GM13976 (cell line): ENCODE data around the gene FHL1.

Source experiments
- DNase-seq: peaks from one replicate; pipeline ENCODE4 v3.0.0; 2012; ENCODE audit warnings: low spot score
- in situ Hi-C: fragments of 300-500 bp; cut with MboI; formaldehyde crosslinking; loops from one replicate; pipeline ENCODE4 v1.12.0; 2022; ENCODE audit warnings: low sequenced_read_pairs, mixed read lengths, inconsistent platforms; ENCODE audit not compliant: unreplicated experiment
- TF ChIP-seq, protein P1 (sequence below): IDR thresholded peaks from 2 replicates; pipeline ENCODE4 v1.5.1; 2012; ENCODE audit warnings: borderline replicate concordance, mild to moderate bottlenecking; ENCODE audit not compliant: insufficient read depth; ENCODE audit errors: extremely low read depth, missing control alignments, control extremely low read depth

Gene FHL1

DNA sequence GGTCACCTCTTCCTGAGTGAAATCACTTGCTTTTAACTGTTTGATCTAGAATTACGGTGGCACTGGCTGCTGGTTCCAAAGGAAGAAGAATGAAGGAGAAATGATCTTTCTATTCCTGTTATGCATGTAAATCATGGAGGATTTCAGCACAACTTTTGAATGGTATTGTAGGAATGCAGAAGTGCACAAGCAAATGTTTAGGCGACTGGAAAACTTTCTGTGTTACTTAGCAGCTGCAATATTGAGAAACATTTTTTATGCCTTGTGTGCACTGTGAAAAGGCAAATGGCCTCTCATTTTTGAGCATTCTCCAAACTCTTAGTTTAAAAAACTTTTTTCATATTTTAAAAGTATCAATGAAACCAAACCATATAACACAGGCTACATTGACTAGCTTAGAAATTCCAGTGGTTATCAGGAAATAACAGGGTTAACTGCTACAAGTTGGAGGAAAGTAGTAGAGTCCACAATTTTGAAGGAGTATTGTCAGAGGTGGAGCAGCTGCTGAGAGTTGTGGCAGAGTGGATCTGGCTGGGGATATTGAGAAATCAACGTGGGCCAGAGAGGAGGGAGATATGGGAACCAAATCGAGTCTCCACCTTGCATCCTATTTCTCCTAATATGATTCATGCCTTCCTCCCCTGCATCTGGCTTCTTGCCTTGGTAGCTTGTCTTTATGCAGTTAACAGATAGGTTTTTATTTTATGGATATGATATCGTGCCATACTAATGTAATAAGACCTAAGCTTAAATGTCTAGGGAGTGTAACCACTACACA is 32.0 kb upstream of the FHL1 start:
- DNase-seq, result no peak

DNA sequence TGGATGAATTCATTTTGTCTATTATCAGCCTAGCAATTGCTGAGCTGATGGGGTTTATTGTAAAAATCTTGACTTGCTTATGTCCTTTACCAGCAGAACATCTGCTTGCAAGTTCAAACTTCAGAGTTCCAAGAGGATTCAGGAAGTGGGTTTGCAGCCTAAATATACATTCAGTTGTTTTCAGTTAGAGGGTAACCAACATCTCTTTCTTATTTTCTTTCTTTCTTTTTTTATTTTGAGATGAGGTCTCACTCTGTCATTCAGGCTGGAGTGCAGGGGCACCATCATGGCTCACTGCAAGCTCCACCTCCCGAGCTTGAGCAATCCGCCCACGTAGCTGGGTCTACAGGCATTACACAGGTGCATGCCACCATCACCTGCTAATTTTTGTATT is 31.4 kb upstream of the FHL1 start:
- in situ Hi-C loops, result no loop called here
- DNase-seq, result no peak
- TF ChIP-seq, protein P1, sequence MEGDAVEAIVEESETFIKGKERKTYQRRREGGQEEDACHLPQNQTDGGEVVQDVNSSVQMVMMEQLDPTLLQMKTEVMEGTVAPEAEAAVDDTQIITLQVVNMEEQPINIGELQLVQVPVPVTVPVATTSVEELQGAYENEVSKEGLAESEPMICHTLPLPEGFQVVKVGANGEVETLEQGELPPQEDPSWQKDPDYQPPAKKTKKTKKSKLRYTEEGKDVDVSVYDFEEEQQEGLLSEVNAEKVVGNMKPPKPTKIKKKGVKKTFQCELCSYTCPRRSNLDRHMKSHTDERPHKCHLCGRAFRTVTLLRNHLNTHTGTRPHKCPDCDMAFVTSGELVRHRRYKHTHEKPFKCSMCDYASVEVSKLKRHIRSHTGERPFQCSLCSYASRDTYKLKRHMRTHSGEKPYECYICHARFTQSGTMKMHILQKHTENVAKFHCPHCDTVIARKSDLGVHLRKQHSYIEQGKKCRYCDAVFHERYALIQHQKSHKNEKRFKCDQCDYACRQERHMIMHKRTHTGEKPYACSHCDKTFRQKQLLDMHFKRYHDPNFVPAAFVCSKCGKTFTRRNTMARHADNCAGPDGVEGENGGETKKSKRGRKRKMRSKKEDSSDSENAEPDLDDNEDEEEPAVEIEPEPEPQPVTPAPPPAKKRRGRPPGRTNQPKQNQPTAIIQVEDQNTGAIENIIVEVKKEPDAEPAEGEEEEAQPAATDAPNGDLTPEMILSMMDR, result no peak

More for the DNA sequence above, 32.0 kb upstream of the FHL1 start:
- in situ Hi-C loops, result no loop called here
- TF ChIP-seq, protein P1, result no peak

- TF ChIP-seq, protein P1, result no peak
- in situ Hi-C loops, result no loop called here
- DNase-seq, result no peak
Measured at GRCh38 chrX:136121788-136122187, 25.5 kb upstream of the FHL1 start.

- TF ChIP-seq, protein P1, result no peak
- no peak for DNase-seq
- in situ Hi-C loops, result no loop called here
Measured at GRCh38 chrX:136122207-136122606, 25.1 kb upstream of the FHL1 start.

DNA sequence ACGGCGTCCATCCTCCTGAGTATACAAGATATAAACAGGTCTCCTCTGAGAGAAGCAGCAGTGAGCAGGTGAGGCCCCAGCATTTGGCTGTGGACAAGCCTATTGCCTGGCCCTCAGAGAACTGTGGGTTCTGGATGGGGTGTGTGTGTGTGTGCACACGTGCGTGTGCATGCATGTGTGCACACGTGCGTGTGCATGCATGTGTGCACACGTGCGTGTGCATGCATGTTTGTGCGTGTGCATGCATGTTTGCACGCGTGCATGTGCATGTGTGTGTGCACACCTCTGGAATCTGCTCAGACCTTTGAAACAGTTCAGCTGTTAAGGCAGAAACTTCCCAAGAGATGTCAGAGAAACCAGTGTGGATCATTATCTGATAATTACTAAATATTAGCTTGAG is 22.2 kb upstream of the FHL1 start:
- TF ChIP-seq, protein P1, result no peak
- in situ Hi-C loops, result no loop called here

DNA sequence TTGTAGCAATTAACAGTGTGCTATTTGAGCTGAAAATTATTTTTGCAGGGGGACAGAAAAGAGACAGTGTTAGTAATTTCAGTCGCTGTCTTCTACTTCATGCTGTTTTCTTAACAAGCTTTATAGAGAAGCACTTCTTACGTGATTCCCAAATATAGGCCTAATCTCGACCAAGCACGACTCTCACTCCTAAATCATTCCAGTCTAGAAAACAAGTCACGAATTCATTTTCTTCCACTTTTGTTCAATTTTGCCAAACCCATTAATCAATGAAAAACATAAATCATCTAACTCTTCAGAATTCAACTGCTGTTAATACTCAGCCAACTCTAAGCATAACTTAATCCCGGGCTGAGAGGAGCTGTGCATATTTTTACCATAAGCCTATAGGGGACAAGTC is 21.0 kb upstream of the FHL1 start:
- no peak for DNase-seq
- in situ Hi-C loops, result no loop called here
- TF ChIP-seq, protein P1, result no peak

More for the DNA sequence above, 22.2 kb upstream of the FHL1 start:
- DNase-seq, result no peak

DNA sequence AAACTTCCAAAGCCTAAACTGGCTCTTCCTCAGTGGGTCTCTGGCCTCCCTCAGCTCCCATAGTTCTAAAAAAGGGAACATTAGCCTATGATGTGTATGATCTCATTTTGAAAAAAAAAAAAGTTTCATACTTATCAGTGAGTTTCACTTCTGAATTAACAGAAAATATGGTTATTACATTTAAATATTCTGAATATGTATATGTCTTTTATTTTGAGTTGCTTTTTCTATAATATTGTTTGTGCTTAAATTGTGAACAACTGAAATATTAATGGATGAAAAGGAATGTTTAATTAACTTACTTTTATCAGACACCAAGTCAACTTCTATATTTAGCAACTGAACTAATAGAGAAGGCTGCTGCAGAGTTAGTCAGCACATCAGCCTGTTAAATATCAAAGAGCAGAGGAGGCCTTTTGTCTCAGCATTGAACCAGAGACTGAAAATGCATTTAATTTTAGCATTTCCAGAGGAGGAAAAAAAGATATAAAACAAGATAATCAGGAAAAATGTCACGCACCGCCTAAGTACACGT is 20.4 kb upstream of the FHL1 start:
- in situ Hi-C loops, result no loop called here
- peak; percentile 20 for DNase-seq
- TF ChIP-seq, protein P1, result no peak
